GM12878 (cell line): ENCODE results near the gene CCDC51. TPM values are rescaled to one million over a fixed set of nuclear protein-coding genes. Genes with fewer than 3 reads are reported as not detected.
A peak's percentile ranks its signal among the peaks of the same experiment; 100 is the strongest.

ENCODE experiments used
- BACH1 ChIP-seq: fragments of 450-650 bp; IDR thresholded peaks from 2 replicates; pipeline ENCODE4 v1.6.1; 2017; ENCODE audit warnings: mild to moderate bottlenecking, borderline replicate concordance
- CREM ChIP-seq: IDR thresholded peaks from 2 replicates; pipeline ENCODE4 v1.6.1; 2014; ENCODE audit warnings: antibody characterized with exemption, low read depth
- FOS ChIP-seq: IDR thresholded peaks from 3 replicates; pipeline ENCODE4 v1.6.1; 2011; ENCODE audit warnings: borderline replicate concordance; ENCODE audit not compliant: insufficient read length; ENCODE audit errors: extremely low read depth
- FOXK2 ChIP-seq: fragments of 450-650 bp; IDR thresholded peaks from 2 replicates; pipeline ENCODE4 v1.6.1; 2017; ENCODE audit warnings: mild to moderate bottlenecking, moderate library complexity
- FOXM1 ChIP-seq: IDR thresholded peaks from 2 replicates; pipeline ENCODE4 v1.6.1; 2012; ENCODE audit warnings: low read depth, mild to moderate bottlenecking, inconsistent platforms, low read length, moderate library complexity
- HDAC6 ChIP-seq: fragments of 200-600 bp; sonication (generic); IDR thresholded peaks from one replicate; pipeline ENCODE4 v1.8.0; 2017; ENCODE audit warnings: antibody characterized with exemption; ENCODE audit not compliant: unreplicated experiment
- JUND ChIP-seq: IDR thresholded peaks from 2 replicates; pipeline ENCODE4 v1.6.1; 2012; ENCODE audit warnings: low read depth, mild to moderate bottlenecking, low read length, improper control_type of control experiment, moderate library complexity
- MEF2B ChIP-seq: fragments of 450-650 bp; IDR thresholded peaks from 2 replicates; pipeline ENCODE4 v1.6.1; 2018; ENCODE audit warnings: mild to moderate bottlenecking, moderate library complexity; ENCODE audit not compliant: partially characterized antibody, poor library complexity, severe bottlenecking
- MTA2 ChIP-seq: fragments of 450-650 bp; IDR thresholded peaks from 2 replicates; pipeline ENCODE4 v1.6.1; 2016; ENCODE audit warnings: low read depth, mild to moderate bottlenecking, moderate library complexity
- NFYB ChIP-seq: IDR thresholded peaks from 2 replicates; pipeline ENCODE4 v1.6.1; 2011; ENCODE audit warnings: low read depth, mild to moderate bottlenecking, low read length, improper control_type of control experiment, moderate library complexity; ENCODE audit not compliant: insufficient read depth
- POLR2AphosphoS5 ChIP-seq: IDR thresholded peaks from 2 replicates; pipeline ENCODE4 v1.6.1; 2011; ENCODE audit warnings: mild to moderate bottlenecking, low read length, inconsistent platforms
- ZNF274 ChIP-seq: IDR thresholded peaks from one replicate; pipeline ENCODE4 v1.8.0; 2011; ENCODE audit not compliant: insufficient read length, insufficient read depth
- ZNF384 ChIP-seq: IDR thresholded peaks from 2 replicates; pipeline ENCODE4 v1.6.1; 2012; ENCODE audit warnings: low read depth, mild to moderate bottlenecking, low read length, improper control_type of control experiment, borderline replicate concordance
- ZZZ3 ChIP-seq: IDR thresholded peaks from 2 replicates; pipeline ENCODE4 v1.6.1; 2011; ENCODE audit warnings: low read depth; ENCODE audit not compliant: control insufficient read depth, insufficient read length
- polyA plus RNA-seq, 11 experiments: library from polyadenylated mRNA; depleted of rRNA in 4 of 11; unstranded in 6 of 11; stranded (reverse) in 5 of 11; fragments of >200 nt; fragmentation: Nextera tagmentation in 4 of 11; fragmentation: Illumina TruSeq in 1 of 11; extraction: Ambion mirVana in 4 of 11; extraction: Trizol in 1 of 11; gene quantifications; 1 replicate in 1 of 11; 2 replicates in 10 of 11; pipeline versions ENCODE4 v1.2.1 to v1.2.3, GENCODE V29; 2011 to 2016; ENCODE audit warnings: inconsistent platforms in 2 of 11, missing spikeins in 2 of 11, low read depth in 1 of 11
- total RNA-seq, 4 experiments: library from RNA; depleted of rRNA in 3 of 4; stranded (reverse); fragments of >200 nt in 3 of 4; fragmentation: Illumina TruSeq in 1 of 4; extraction: Trizol in 1 of 4; gene quantifications; 2 replicates each; pipeline versions ENCODE4 v1.2.1 to v1.2.3, GENCODE V29; 2013 to 2021
- TF ChIP-seq, protein P1 (sequence below): fragments of 450-650 bp; IDR thresholded peaks from 2 replicates; pipeline ENCODE4 v1.6.1; 2018; ENCODE audit warnings: mild to moderate bottlenecking, low read depth, moderate library complexity; ENCODE audit not compliant: partially characterized antibody
- TF ChIP-seq, protein P2 (sequence below): fragments of 150-350 bp; IDR thresholded peaks from 2 replicates; pipeline ENCODE4 v1.6.1; 2016; ENCODE audit warnings: low read depth, low read length
- TF ChIP-seq, protein P3 (sequence below): fragments of 450-650 bp; conservative IDR thresholded peaks from 2 replicates; pipeline ENCODE4 v1.6.1; 2017; ENCODE audit warnings: mild to moderate bottlenecking, moderate library complexity
- TF ChIP-seq, protein P4 (sequence below): fragments of 450-650 bp; IDR thresholded peaks from 2 replicates; pipeline ENCODE4 v1.6.1; 2016; ENCODE audit warnings: mild to moderate bottlenecking

The CCDC51 gene
- total and polyA plus RNA-seq, 10 of the 15 experiments (the other 5 are each of a cell fraction or from before 2014, with no cell fraction given), result 10.6 to 54.9 (median 28.5) TPM

DNA sequence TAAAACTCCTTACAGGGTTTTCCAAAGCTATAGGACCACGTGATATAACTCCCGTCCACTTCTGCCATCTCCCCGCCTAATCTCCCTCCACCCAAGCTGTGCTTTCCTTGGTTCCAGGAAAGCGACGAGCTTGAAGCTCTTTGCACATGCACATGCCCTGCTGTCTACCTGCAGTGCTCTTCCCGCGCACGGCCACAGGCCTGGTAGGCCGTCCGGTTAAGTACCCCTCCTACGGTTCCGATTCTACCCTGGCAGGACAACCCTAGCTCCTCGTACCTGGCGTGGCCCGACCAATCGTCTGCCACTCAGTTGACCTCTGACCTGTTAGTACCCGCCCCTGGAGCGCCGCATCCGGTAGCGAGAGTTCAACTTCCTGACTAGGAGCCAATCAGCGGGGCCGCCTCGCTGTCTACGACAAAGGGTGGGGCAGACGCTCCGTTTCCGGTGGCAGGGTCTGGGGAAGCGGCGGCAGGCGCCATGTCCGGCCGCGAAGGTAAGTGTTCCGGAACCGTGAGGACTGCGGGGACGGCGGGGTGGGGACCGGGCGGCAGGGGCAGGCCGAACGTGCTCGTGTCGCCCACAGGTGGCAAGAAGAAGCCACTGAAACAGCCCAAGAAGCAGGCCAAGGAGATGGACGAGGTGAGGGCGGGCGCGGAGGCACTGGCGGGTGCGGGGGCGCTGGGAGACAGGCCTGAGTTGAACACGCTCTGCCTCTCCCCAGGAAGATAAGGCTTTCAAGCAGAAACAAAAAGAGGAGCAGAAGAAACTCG is at the start of gene CCDC51, which contains the start of gene TMA7 (continued):
- TF ChIP-seq, protein P1, sequence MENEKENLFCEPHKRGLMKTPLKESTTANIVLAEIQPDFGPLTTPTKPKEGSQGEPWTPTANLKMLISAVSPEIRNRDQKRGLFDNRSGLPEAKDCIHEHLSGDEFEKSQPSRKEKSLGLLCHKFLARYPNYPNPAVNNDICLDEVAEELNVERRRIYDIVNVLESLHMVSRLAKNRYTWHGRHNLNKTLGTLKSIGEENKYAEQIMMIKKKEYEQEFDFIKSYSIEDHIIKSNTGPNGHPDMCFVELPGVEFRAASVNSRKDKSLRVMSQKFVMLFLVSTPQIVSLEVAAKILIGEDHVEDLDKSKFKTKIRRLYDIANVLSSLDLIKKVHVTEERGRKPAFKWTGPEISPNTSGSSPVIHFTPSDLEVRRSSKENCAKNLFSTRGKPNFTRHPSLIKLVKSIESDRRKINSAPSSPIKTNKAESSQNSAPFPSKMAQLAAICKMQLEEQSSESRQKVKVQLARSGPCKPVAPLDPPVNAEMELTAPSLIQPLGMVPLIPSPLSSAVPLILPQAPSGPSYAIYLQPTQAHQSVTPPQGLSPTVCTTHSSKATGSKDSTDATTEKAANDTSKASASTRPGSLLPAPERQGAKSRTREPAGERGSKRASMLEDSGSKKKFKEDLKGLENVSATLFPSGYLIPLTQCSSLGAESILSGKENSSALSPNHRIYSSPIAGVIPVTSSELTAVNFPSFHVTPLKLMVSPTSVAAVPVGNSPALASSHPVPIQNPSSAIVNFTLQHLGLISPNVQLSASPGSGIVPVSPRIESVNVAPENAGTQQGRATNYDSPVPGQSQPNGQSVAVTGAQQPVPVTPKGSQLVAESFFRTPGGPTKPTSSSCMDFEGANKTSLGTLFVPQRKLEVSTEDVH, result peak; percentile 81
- TF ChIP-seq FOS (no peak), ZNF274 (no peak), FOXK2 (no peak), CREM (peak; percentile 90), HDAC6 (no peak), MEF2B (peak; percentile 7), POLR2AphosphoS5 (peak; percentile 89), ZZZ3 (no peak), FOXM1 (no peak), JUND (no peak), BACH1 (peak; percentile 72), NFYB (peak; percentile 90), ZNF384 (no peak), MTA2 (peak; percentile 93)
- TF ChIP-seq, protein P2, sequence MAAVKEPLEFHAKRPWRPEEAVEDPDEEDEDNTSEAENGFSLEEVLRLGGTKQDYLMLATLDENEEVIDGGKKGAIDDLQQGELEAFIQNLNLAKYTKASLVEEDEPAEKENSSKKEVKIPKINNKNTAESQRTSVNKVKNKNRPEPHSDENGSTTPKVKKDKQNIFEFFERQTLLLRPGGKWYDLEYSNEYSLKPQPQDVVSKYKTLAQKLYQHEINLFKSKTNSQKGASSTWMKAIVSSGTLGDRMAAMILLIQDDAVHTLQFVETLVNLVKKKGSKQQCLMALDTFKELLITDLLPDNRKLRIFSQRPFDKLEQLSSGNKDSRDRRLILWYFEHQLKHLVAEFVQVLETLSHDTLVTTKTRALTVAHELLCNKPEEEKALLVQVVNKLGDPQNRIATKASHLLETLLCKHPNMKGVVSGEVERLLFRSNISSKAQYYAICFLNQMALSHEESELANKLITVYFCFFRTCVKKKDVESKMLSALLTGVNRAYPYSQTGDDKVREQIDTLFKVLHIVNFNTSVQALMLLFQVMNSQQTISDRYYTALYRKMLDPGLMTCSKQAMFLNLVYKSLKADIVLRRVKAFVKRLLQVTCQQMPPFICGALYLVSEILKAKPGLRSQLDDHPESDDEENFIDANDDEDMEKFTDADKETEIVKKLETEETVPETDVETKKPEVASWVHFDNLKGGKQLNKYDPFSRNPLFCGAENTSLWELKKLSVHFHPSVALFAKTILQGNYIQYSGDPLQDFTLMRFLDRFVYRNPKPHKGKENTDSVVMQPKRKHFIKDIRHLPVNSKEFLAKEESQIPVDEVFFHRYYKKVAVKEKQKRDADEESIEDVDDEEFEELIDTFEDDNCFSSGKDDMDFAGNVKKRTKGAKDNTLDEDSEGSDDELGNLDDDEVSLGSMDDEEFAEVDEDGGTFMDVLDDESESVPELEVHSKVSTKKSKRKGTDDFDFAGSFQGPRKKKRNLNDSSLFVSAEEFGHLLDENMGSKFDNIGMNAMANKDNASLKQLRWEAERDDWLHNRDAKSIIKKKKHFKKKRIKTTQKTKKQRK, result peak; percentile 47; the same call in 1 of the 2 replicates
- TF ChIP-seq, protein P3, sequence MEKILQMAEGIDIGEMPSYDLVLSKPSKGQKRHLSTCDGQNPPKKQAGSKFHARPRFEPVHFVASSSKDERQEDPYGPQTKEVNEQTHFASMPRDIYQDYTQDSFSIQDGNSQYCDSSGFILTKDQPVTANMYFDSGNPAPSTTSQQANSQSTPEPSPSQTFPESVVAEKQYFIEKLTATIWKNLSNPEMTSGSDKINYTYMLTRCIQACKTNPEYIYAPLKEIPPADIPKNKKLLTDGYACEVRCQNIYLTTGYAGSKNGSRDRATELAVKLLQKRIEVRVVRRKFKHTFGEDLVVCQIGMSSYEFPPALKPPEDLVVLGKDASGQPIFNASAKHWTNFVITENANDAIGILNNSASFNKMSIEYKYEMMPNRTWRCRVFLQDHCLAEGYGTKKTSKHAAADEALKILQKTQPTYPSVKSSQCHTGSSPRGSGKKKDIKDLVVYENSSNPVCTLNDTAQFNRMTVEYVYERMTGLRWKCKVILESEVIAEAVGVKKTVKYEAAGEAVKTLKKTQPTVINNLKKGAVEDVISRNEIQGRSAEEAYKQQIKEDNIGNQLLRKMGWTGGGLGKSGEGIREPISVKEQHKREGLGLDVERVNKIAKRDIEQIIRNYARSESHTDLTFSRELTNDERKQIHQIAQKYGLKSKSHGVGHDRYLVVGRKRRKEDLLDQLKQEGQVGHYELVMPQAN, result peak; percentile 50
- TF ChIP-seq, protein P4, sequence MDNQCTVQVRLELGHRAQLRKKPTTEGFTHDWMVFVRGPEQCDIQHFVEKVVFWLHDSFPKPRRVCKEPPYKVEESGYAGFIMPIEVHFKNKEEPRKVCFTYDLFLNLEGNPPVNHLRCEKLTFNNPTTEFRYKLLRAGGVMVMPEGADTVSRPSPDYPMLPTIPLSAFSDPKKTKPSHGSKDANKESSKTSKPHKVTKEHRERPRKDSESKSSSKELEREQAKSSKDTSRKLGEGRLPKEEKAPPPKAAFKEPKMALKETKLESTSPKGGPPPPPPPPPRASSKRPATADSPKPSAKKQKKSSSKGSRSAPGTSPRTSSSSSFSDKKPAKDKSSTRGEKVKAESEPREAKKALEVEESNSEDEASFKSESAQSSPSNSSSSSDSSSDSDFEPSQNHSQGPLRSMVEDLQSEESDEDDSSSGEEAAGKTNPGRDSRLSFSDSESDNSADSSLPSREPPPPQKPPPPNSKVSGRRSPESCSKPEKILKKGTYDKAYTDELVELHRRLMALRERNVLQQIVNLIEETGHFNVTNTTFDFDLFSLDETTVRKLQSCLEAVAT, result no peak
